Measurements from ENCODE around the gene APOM.

Gene APOM

GRCh38 chr6:31631681-31632278, 23.9 kb upstream of the APOM start:
- no peak for DNase-seq

GRCh38 chr6:31632279-31632946, 23.3 kb upstream of the APOM start:
- no peak for DNase-seq

- DNase-seq = no peak
Measured at GRCh38 chr6:31633447-31633846, 22.2 kb upstream of the APOM start.

- DNase-seq = no peak
Measured at GRCh38 chr6:31634131-31634530, 21.6 kb upstream of the APOM start.

- DNase-seq = no peak
Measured at GRCh38 chr6:31634969-31635575, 20.6 kb upstream of the APOM start.

GRCh38 chr6:31636698-31637596, 18.7 kb upstream of the APOM start:
- no peak for DNase-seq

- DNase-seq = no peak
Measured at GRCh38 chr6:31639043-31639442, 16.7 kb upstream of the APOM start.

- no peak for DNase-seq
Measured at GRCh38 chr6:31639449-31639861, 16.2 kb upstream of the APOM start.

- DNase-seq = no peak
Measured at GRCh38 chr6:31640612-31641011, 15.1 kb upstream of the APOM start.

GRCh38 chr6:31641370-31641769, 14.3 kb upstream of the APOM start:
- no peak for DNase-seq

- DNase-seq = no peak
Measured at GRCh38 chr6:31642798-31643570, 12.7 kb upstream of the APOM start.

- no peak for DNase-seq
Measured at GRCh38 chr6:31643818-31644454, 11.8 kb upstream of the APOM start.

GRCh38 chr6:31645325-31645724, 10.4 kb upstream of the APOM start:
- DNase-seq = no peak

GRCh38 chr6:31651602-31652191, 4.0 kb upstream of the APOM start:
- no peak for DNase-seq

- peak; percentile 90 for DNase-seq
Measured at GRCh38 chr6:31652925-31653724, 2.6 kb upstream of the APOM start.

GRCh38 chr6:31654574-31655348, 933 bp upstream of the APOM start:
- no peak for DNase-seq

- DNase-seq = no peak
Measured at GRCh38 chr6:31657406-31658157, 1.9 kb downstream of the APOM start.

GRCh38 chr6:31658158-31658688, 2.5 kb downstream of the APOM start:
- DNase-seq = no peak

Measured in stimulated activated naive CD4-positive, alpha-beta T cell treated with Interleukin-2 at 50 U/mL for 16 hours (primary cell).